SK-N-SH (cell line): ENCODE data around the gene TOM1L2. TPM values are rescaled to one million over a fixed set of nuclear protein-coding genes. Genes with fewer than 3 reads are reported as not detected.

ENCODE experiments used
- CTCF ChIA-PET: fragments of 300-600, 350-600 bp; formaldehyde crosslinking; extraction: SDS; loops from one replicate; lab custom pipeline; 2021; lab: Yijun Ruan, JAX
- POLR2A ChIA-PET: fragments of 350-600 bp; sonication (Branson Sonifier 250); formaldehyde crosslinking; extraction: SDS; loops from one replicate; lab custom pipeline; 2020; ENCODE audit warnings: antibody characterized with exemption, inconsistent platforms; lab: Yijun Ruan, JAX
- DNase-seq: peaks from one replicate; pipeline ENCODE4 v3.0.0; 2012
- H2AFZ ChIP-seq: fragments of 200-600 bp; sonication (generic); 2 replicates; pipeline ENCODE4 v1.8.1; 2016; ENCODE audit warnings: antibody characterized with exemption, mild to moderate bottlenecking, low read depth
- H3F3A ChIP-seq: fragments of 200-600 bp; sonication (generic); replicated peaks from 2 replicates; pipeline ENCODE3; 2016; ENCODE audit warnings: antibody characterized with exemption, mild to moderate bottlenecking; ENCODE audit not compliant: insufficient read depth
- H3K27ac ChIP-seq, 2 experiments: fragments of 200-500 bp in 1 of 2; fragments of 200-600 bp in 1 of 2; sonication (Bioruptor generic) in 1 of 2; sonication (generic), shearing (Covaris generic) in 1 of 2; 2 replicates each; pipeline versions ENCODE4 v1.5.1 to v1.6.1; 2014 to 2016; ENCODE audit warnings: low read depth in 2 of 2, inconsistent platforms in 1 of 2, low read length in 1 of 2, mild to moderate bottlenecking in 1 of 2, mixed read lengths in 1 of 2
- H3K27me3 ChIP-seq: fragments of 200-600 bp; sonication (generic), shearing (Covaris generic); 2 replicates; pipeline ENCODE4 v1.6.1; 2016; ENCODE audit warnings: mixed run types; ENCODE audit not compliant: insufficient read depth
- H3K36me3 ChIP-seq, 2 experiments: fragments of 200-500 bp in 1 of 2; fragments of 200-600 bp in 1 of 2; sonication (Bioruptor generic) in 1 of 2; sonication (generic) in 1 of 2; replicated peaks in 1 of 2; 2 replicates each; pipeline versions ENCODE3 to v1.5.1; 2014 to 2016; ENCODE audit warnings: low read length in 1 of 2, mild to moderate bottlenecking in 1 of 2; ENCODE audit not compliant: insufficient read depth in 2 of 2, control insufficient read depth in 1 of 2
- H3K4me1 ChIP-seq, 2 experiments: fragments of 200-500 bp in 1 of 2; fragments of 200-600 bp in 1 of 2; sonication (Bioruptor generic) in 1 of 2; sonication (generic), shearing (Covaris generic) in 1 of 2; 2 replicates each; pipeline versions ENCODE4 v1.5.1 to v1.6.1; 2014 to 2016; ENCODE audit warnings: low read depth in 1 of 2, low read length in 1 of 2, mixed run types in 1 of 2; ENCODE audit not compliant: insufficient read depth in 2 of 2, control insufficient read depth in 1 of 2
- H3K4me2 ChIP-seq: fragments of 200-600 bp; sonication (generic), shearing (Covaris generic); 2 replicates; pipeline ENCODE4 v1.6.1; 2017; ENCODE audit warnings: mixed run types
- H3K4me3 ChIP-seq, 2 experiments: fragments of 200-500 bp in 1 of 2; fragments of 200-600 bp in 1 of 2; sonication (Bioruptor generic) in 1 of 2; sonication (generic), shearing (Covaris generic) in 1 of 2; 2 replicates each; pipeline versions ENCODE4 v1.5.1 to v1.8.1; 2014 to 2016; ENCODE audit warnings: low read depth in 2 of 2, inconsistent platforms in 1 of 2, low read length in 1 of 2, mild to moderate bottlenecking in 1 of 2, mixed read lengths in 1 of 2, moderate library complexity in 1 of 2
- H3K79me2 ChIP-seq: fragments of 200-600 bp; sonication (generic); 2 replicates; pipeline ENCODE4 v1.8.1; 2017; ENCODE audit warnings: mild to moderate bottlenecking; ENCODE audit not compliant: insufficient read depth
- H3K9ac ChIP-seq: fragments of 200-600 bp; sonication (generic); 2 replicates; pipeline ENCODE4 v1.6.1; 2017; ENCODE audit warnings: mixed run types
- H3K9me2 ChIP-seq: fragments of 200-600 bp; sonication (generic); 2 replicates; pipeline ENCODE4 v1.6.1; 2017; ENCODE audit warnings: mixed run types
- H3K9me3 ChIP-seq: fragments of 200-600 bp; sonication (generic); 2 replicates; pipeline ENCODE4 v1.6.1; 2017; ENCODE audit warnings: mixed run types, mild to moderate bottlenecking, moderate library complexity
- H4K20me1 ChIP-seq: fragments of 200-600 bp; sonication (generic); 2 replicates; pipeline ENCODE4 v1.6.1; 2017; ENCODE audit warnings: mild to moderate bottlenecking, mixed run types; ENCODE audit not compliant: insufficient read depth
- CTCF ChIP-seq: fragments of 200-600 bp; sonication (generic); IDR thresholded peaks from 2 replicates; pipeline ENCODE4 v1.6.1; 2017; ENCODE audit warnings: antibody characterized with exemption, mild to moderate bottlenecking, moderate library complexity
- EP300 ChIP-seq, 2 experiments: IDR thresholded peaks; 2 replicates each; pipeline versions ENCODE4 v1.4.0 to v1.6.1; 2012; ENCODE audit warnings: borderline replicate concordance in 1 of 2, low read depth in 1 of 2, low read length in 1 of 2
- EZH2phosphoT487 ChIP-seq: fragments of 200-600 bp; sonication (generic); IDR thresholded peaks from 2 replicates; pipeline ENCODE4 v1.6.1; 2017; ENCODE audit warnings: low read depth, mixed run types, mild to moderate bottlenecking, antibody characterized with exemption, moderate library complexity, borderline replicate concordance
- JUND ChIP-seq: IDR thresholded peaks from 2 replicates; pipeline ENCODE4 v1.4.0; 2012
- MAX ChIP-seq: IDR thresholded peaks from 2 replicates; pipeline ENCODE4 v1.4.0; 2012; ENCODE audit warnings: low read depth
- NRF1 ChIP-seq: IDR thresholded peaks from 2 replicates; pipeline ENCODE4 v1.6.1; 2012; ENCODE audit warnings: low read depth, mild to moderate bottlenecking, low read length
- PBX3 ChIP-seq: IDR thresholded peaks from 2 replicates; pipeline ENCODE4; 2012
- POLR2AphosphoS5 ChIP-seq: IDR thresholded peaks from 2 replicates; pipeline ENCODE4 v1.6.1; 2012; ENCODE audit warnings: low read depth, low read length
- RAD21 ChIP-seq: IDR thresholded peaks from 2 replicates; pipeline ENCODE4 v1.6.1; 2012; ENCODE audit warnings: mild to moderate bottlenecking, low read length
- SIN3A ChIP-seq: IDR thresholded peaks from 2 replicates; pipeline ENCODE4 v1.6.1; 2012; ENCODE audit warnings: low read depth, mild to moderate bottlenecking, low read length, moderate library complexity, borderline replicate concordance
- SMC3 ChIP-seq: IDR thresholded peaks from 2 replicates; pipeline ENCODE4 v1.6.1; 2012; ENCODE audit warnings: low read depth, low read length, improper control_type of control experiment
- USF1 ChIP-seq: IDR thresholded peaks from 2 replicates; pipeline ENCODE4 v1.4.0; 2012; ENCODE audit warnings: low read depth, borderline replicate concordance
- USF2 ChIP-seq: fragments of 150-350 bp; IDR thresholded peaks from 2 replicates; pipeline ENCODE4 v1.6.1; 2017; ENCODE audit warnings: antibody characterized with exemption, low read length, low read depth, borderline replicate concordance
- YY1 ChIP-seq: IDR thresholded peaks from 2 replicates; pipeline ENCODE4 v1.4.0; 2012; ENCODE audit warnings: low read depth, mild to moderate bottlenecking
- WGBS: methylation state at CpG from one replicate; pipeline ENCODE4 v1.1.6; 2017; ENCODE audit warnings: low lambda C conversion rate; 5-methylcytosine and 5-hydroxymethylcytosine counted together
- polyA plus RNA-seq, 3 experiments: library from polyadenylated mRNA; depleted of rRNA; stranded (reverse); fragments of >200 nt; gene quantifications; 2 replicates each; pipeline ENCODE4 v1.2.3, GENCODE V29; 2012

TOM1L2 gene
- polyA plus RNA-seq, 1 of the 3 experiments (the other 2 are of a cell fraction): 85.4 TPM

- Histone ChIP-seq H3F3A (peaks cover 4% of the 10 kb centered on the region), H3K4me3 (no peak overlapping the region), H3K9me3 (no peaks in the 10 kb centered on the region), H3K4me1 (peaks cover 2 to 4% of the 10 kb centered on the region in 2 experiments; a peak in 2 of 4 replicates), H3K79me2 (no peaks in the 10 kb centered on the region), H3K27ac (no peak overlapping the region), H3K9me2 (no peaks in the 10 kb centered on the region), H2AFZ (no peak overlapping the region), H3K9ac (no peak overlapping the region), H3K4me2 (no peak overlapping the region)
- DNase-seq: peak; percentile 54
- WGBS: 78% methylated on average over 3 of the region's 3 CpGs
- ChIA-PET POLR2A (no interaction called here), CTCF (interaction anchor here (0.8 to 3.5 kb wide), 10 partner anchors 9 to 125 kb away, joined by 3 to 23 read pairs (median 5); partner anchors contain the start of genes ATPAF2, DRC3, GID4 and TOM1L2)
- TF ChIP-seq RAD21 (peak; percentile 65), PBX3 (no peak), EZH2phosphoT487 (no peak), MAX (no peak), POLR2AphosphoS5 (no peak), USF2 (no peak), USF1 (no peak), CTCF (peak; percentile 46), NRF1 (no peak), EP300 (IDR thresholded peaks at IDR 0.05; ENCODE audit: borderline replicate concordance in 1 of 2, low read depth in 1 of 2, low read length in 1 of 2) (no peak), SMC3 (peak; percentile 34; the same call in 1 of the 2 replicates), YY1 (no peak), SIN3A (no peak), JUND (no peak)
- TF ChIP-seq, all 33 proteins: peak for 3
- Histone ChIP-seq H3K27me3 (no peaks in the 10 kb centered on the region), H3K36me3 (no peaks in the 10 kb centered on the region), H4K20me1 (no peaks in the 10 kb centered on the region)
These were observed 13.4 kb upstream of the TOM1L2 start for GRCh38 chr17:17985555-17985954.
